Heart left ventricle (tissue), 16 donors: ENCODE results near the gene SLC17A7. TPM values are rescaled to one million over a fixed set of nuclear protein-coding genes. Genes with fewer than 3 reads are reported as not detected.

Experiments used
- ATAC-seq, 4 donors: fragments of 200-7000 bp; cut with Tn5 transposase; one replicate each; pipeline ENCODE4 v1.9.1; 2020 to 2022; ENCODE audit warnings: moderate library complexity in 4 of 4, mild to moderate bottlenecking in 3 of 4, moderate number of reproducible peaks in 1 of 4
- DNase-seq, 5 donors: peaks; one replicate each; pipeline ENCODE4 v3.0.0-alpha.2; 2020
- H3K27ac ChIP-seq, 12 donors: fragments of 200-600 bp; sonication (generic) in 4 of 12; one replicate each; pipeline versions ENCODE4 v1.5.0 to v1.8.0; 2016 to 2022; ENCODE audit warnings: mild to moderate bottlenecking in 2 of 12
- H3K27me3 ChIP-seq, 9 donors: fragments of 200-600 bp; sonication (generic) in 2 of 9; one replicate each; pipeline versions ENCODE4 v1.5.1 to v1.8.0; 2016 to 2022; ENCODE audit warnings: mild to moderate bottlenecking in 3 of 9
- H3K36me3 ChIP-seq, 9 donors: fragments of 200-600 bp; sonication (generic) in 2 of 9; one replicate each; pipeline versions ENCODE4 v1.5.0 to v1.8.0; 2018 to 2022; ENCODE audit warnings: mild to moderate bottlenecking in 2 of 9
- H3K4me1 ChIP-seq, 12 donors: fragments of 200-600 bp; sonication (generic) in 4 of 12; one replicate each; pipeline versions ENCODE4 v1.5.0 to v1.8.0; 2016 to 2022; ENCODE audit warnings: mild to moderate bottlenecking in 3 of 12
- H3K4me3 ChIP-seq, 12 donors: fragments of 200-600 bp; sonication (generic) in 4 of 12; one replicate each; pipeline versions ENCODE4 v1.5.0 to v1.8.0; 2017 to 2022; ENCODE audit warnings: mild to moderate bottlenecking in 9 of 12, moderate library complexity in 4 of 12
- H3K9me3 ChIP-seq, 12 donors: fragments of 200-600 bp; sonication (generic) in 4 of 12; one replicate each; pipeline versions ENCODE4 v1.5.0 to v1.8.0; 2016 to 2022; ENCODE audit warnings: mild to moderate bottlenecking in 1 of 12
- CTCF ChIP-seq, 12 donors: fragments of 200-600 bp; sonication (generic) in 4 of 12; IDR thresholded peaks; one replicate each; pipeline versions ENCODE4 v1.5.0 to v1.8.0; 2018 to 2022; ENCODE audit warnings: antibody characterized with exemption in 12 of 12, mild to moderate bottlenecking in 5 of 12
- POLR2A ChIP-seq, 2 donors: fragments of 450-650 bp; IDR thresholded peaks; one replicate each; pipeline ENCODE4 v1.6.1; 2017; ENCODE audit warnings: antibody characterized with exemption in 2 of 2, mild to moderate bottlenecking in 2 of 2, moderate library complexity in 2 of 2
- WGBS, 4 donors: extraction: QIAGEN DNeasy Blood & Tissue Kit in 2 of 4; methylation state at CpG; one replicate each; pipeline versions ENCODE4 v1.1.5 to v1.1.7; 2013 to 2018; 5-methylcytosine and 5-hydroxymethylcytosine counted together
- intact Hi-C, 10 donors: fragments of 100-400 bp; cut with DNase I; formaldehyde crosslinking; loops; one replicate each; pipeline versions ENCODE4 v1.11.1 to v1.14.2; 2022
- polyA plus RNA-seq, 2 donors: library from polyadenylated mRNA; stranded (reverse); fragments of 200-250 nt; gene quantifications; one replicate each; pipeline ENCODE4 v1.2.3, GENCODE V29; 2013
- total RNA-seq, 9 donors: library from RNA; depleted of rRNA in 2 of 9; stranded (reverse); fragments of >200 nt in 2 of 9; fragmentation: NEBNext Ultra II Directional in 3 of 9; extraction: Animal tissue kit (Norgen Biotek cat#: 25700) in 3 of 9; gene quantifications; one replicate each; pipeline versions ENCODE4 v1.1.0 to v1.2.4, GENCODE V29; 2016 to 2023
- donor health status: ischemic (EF 13 %, LVEDD 7.1; RV severe dilation, severe dysfunction).
- donor health status: healthy with polysubstance abuse.
- donor health status: DM: no; HTN: yes; CAD: no.
- donor health status: DM: no; HTN: no; CAD: no.
- donor health status: ischemic (EF 25% LVEDD 6.9; RV normal size, moderate dysfunction).
- donor health status: ischemic (EF 25% LVEDD 5.7; RV mildly dilated, moderate dysfunction).
- donor health status: healthy.
- donor health status: DM: yes; HTN: yes; CAD: no.
- donor health status: ischemic (EF 35%, LVEDD 5.7; RV mildly dilated, moderate dysfunction).
- donor health status: nonischemic (EF 11% LVEDD 7.7; RV severe dilation, severe dysfunction).
- donor health status: DM: yes; HTN: yes; CAD: no.
- donor health status: PGD.
- donor health status: ischemic (EF 29% LVEDD 5.4; RV normal size, mild dysfunction).
- donor health status: nonischemic (EF 23%, LVEDD 6.1; RV moderate dilation, normal function).

Gene SLC17A7
- total and polyA plus RNA-seq, 11 donors, result 0.46 to 1.6 (median 0.89) TPM

- Histone ChIP-seq H3K4me3 (no peak overlapping the region), H3K36me3 (no peaks in the 10 kb centered on the region), H3K9me3 (no peaks in the 10 kb centered on the region), H3K4me1 (peaks cover 0 to 11% (median 0%) of the 10 kb centered on the region in 12 donors), H3K27ac (no peak overlapping the region), H3K27me3 (peaks cover 26 to 93% (median 87%) of the 10 kb centered on the region in 9 donors)
- TF ChIP-seq CTCF (IDR thresholded peaks at IDR 0.05), result no peak
- no peak for TF ChIP-seq POLR2A (IDR thresholded peaks at IDR 0.05)
- intact Hi-C loops, result no loop called here
- ATAC-seq (no peak), DNase-seq (no peak)
- 14 to 26% (median 20%) methylated on average over 15 to 42 of the region's 42 CpGs for WGBS, 4 donors
Measured at GRCh38 chr19:49436381-49437017, 4.8 kb downstream of the SLC17A7 start.

GRCh38 chr19:49435670-49436069 lies 5.7 kb downstream of the SLC17A7 start:
- H3K27me3 ChIP-seq, result peaks cover 34 to 96% (median 90%) of the 10 kb centered on the region in 9 donors
- ATAC-seq (no peak), DNase-seq (no peak)
- no peaks in the 10 kb centered on the region for H3K9me3 ChIP-seq
- intact Hi-C loops, result no loop called here
- H3K4me1 ChIP-seq, result peaks cover 0 to 11% (median 0%) of the 10 kb centered on the region in 12 donors
- H3K27ac ChIP-seq, result no peak overlapping the region
- TF ChIP-seq POLR2A (IDR thresholded peaks at IDR 0.05) (no peak), CTCF (IDR thresholded peaks at IDR 0.05) (no peak)
- 84 to 88% (median 86%) methylated on average over 10 of the region's 10 CpGs for WGBS, 4 donors
- no peak overlapping the region for H3K4me3 ChIP-seq
- H3K36me3 ChIP-seq, result no peaks in the 10 kb centered on the region

GRCh38 chr19:49434907-49435583 lies 6.3 kb downstream of the SLC17A7 start:
- peaks cover 35 to 96% (median 84%) of the 10 kb centered on the region in 9 donors for H3K27me3 ChIP-seq
- 88 to 90% (median 89%) methylated on average over 17 to 18 of the region's 18 CpGs for WGBS, 4 donors
- intact Hi-C loops, result loop anchor here in 1 of 10 donors (5.0 kb wide), 1 partner anchor 38 kb away; no protein-coding TSS in a partner anchor

More at GRCh38 chr19:49434907-49435583, 6.3 kb downstream of the SLC17A7 start:
- no peak overlapping the region for H3K27ac ChIP-seq
- no peak for DNase-seq
- H3K4me1 ChIP-seq, result peaks cover 0 to 11% (median 0%) of the 10 kb centered on the region in 12 donors
- no peaks in the 10 kb centered on the region for H3K9me3 ChIP-seq
- no peak for TF ChIP-seq CTCF (IDR thresholded peaks at IDR 0.05)
- TF ChIP-seq POLR2A (IDR thresholded peaks at IDR 0.05), result no peak
- no peak for ATAC-seq
- H3K4me3 ChIP-seq, result no peak overlapping the region
- H3K36me3 ChIP-seq, result no peaks in the 10 kb centered on the region
